Sigmoid colon (tissue), 4 donors: ENCODE results near the gene UCK1.

Experiments
- POLR2A ChIP-seq, 2 donors: fragments of 450-650 bp; IDR thresholded peaks; one replicate each; pipeline ENCODE4 v1.6.1; 2016; ENCODE audit warnings: antibody characterized with exemption in 2 of 2, mild to moderate bottlenecking in 2 of 2, moderate library complexity in 2 of 2
- POLR2AphosphoS5 ChIP-seq, 4 donors: sonication (generic); formaldehyde crosslinking; IDR thresholded peaks; one replicate each; pipeline ENCODE4 v1.6.1; 2017; ENCODE audit warnings: antibody characterized with exemption in 4 of 4
- TF ChIP-seq, protein P1 (sequence below), 4 experiments: fragments of 450-650 bp in 3 of 4; fragments of 200-600 bp in 1 of 4; IDR thresholded peaks; one replicate each; pipeline ENCODE4 v1.5.1; 2016 to 2019; ENCODE audit warnings: antibody characterized with exemption in 4 of 4, mild to moderate bottlenecking in 3 of 4, moderate library complexity in 2 of 4

DNA sequence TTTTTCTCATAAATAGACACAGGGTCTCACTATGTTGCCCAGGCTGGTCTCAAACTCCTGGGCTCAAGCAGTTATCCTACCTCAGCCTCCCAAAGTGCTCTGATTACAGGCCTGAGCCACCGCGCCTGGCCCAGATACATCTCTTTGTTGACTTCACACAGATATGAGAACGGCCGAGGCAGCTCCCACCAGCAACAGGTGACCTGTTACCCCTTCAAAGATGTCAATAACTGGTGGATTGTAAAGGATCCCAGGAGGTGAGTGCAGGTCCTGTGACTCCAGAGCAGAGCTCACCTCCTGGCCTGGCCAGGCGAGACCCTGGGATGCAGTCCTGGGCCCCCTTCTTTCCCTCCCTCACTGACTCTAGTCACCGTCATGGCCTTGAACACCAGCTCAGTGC, 19.2 kb downstream of the UCK1 start:
- TF ChIP-seq, protein P1, sequence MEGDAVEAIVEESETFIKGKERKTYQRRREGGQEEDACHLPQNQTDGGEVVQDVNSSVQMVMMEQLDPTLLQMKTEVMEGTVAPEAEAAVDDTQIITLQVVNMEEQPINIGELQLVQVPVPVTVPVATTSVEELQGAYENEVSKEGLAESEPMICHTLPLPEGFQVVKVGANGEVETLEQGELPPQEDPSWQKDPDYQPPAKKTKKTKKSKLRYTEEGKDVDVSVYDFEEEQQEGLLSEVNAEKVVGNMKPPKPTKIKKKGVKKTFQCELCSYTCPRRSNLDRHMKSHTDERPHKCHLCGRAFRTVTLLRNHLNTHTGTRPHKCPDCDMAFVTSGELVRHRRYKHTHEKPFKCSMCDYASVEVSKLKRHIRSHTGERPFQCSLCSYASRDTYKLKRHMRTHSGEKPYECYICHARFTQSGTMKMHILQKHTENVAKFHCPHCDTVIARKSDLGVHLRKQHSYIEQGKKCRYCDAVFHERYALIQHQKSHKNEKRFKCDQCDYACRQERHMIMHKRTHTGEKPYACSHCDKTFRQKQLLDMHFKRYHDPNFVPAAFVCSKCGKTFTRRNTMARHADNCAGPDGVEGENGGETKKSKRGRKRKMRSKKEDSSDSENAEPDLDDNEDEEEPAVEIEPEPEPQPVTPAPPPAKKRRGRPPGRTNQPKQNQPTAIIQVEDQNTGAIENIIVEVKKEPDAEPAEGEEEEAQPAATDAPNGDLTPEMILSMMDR (IDR thresholded peaks at IDR 0.05): no peak
- no peak for TF ChIP-seq POLR2A (IDR thresholded peaks at IDR 0.05)
- TF ChIP-seq POLR2AphosphoS5 (IDR thresholded peaks at IDR 0.05): no peak
